ENCODE measurements around the gene ANKRD22.

ANKRD22 gene

GRCh38 chr10:88883448-88883809 lies 31.8 kb upstream of the ANKRD22 start:
- no peak for TF ChIP-seq TAF1 (IDR thresholded peaks at IDR 0.05; ENCODE audit: borderline replicate concordance, insufficient read depth, low read length)
- TF ChIP-seq FOXP2 (optimal IDR thresholded peaks at IDR 0.05; ENCODE audit: borderline replicate concordance, extremely low read depth, extremely low read length, insufficient read depth): no peak
- no peak for TF ChIP-seq POLR2AphosphoS5 (IDR thresholded peaks at IDR 0.05; ENCODE audit: low read depth, low read length)
- no peak for TF ChIP-seq SIN3A (IDR thresholded peaks at IDR 0.05; ENCODE audit: borderline replicate concordance, insufficient read depth, low read length)
- no peak for TF ChIP-seq REST (IDR thresholded peaks at IDR 0.05; ENCODE audit: insufficient read depth in 1 of 2, low read depth in 2 of 2, low read length in 2 of 2)

GRCh38 chr10:88881922-88882645 lies 30.4 kb upstream of the ANKRD22 start:
- TF ChIP-seq REST (IDR thresholded peaks at IDR 0.05; ENCODE audit: insufficient read depth in 1 of 2, low read depth in 2 of 2, low read length in 2 of 2) (no peak), SIN3A (IDR thresholded peaks at IDR 0.05; ENCODE audit: borderline replicate concordance, insufficient read depth, low read length) (no peak), POLR2AphosphoS5 (IDR thresholded peaks at IDR 0.05; ENCODE audit: low read depth, low read length) (no peak)

GRCh38 chr10:88881320-88881719 lies 29.7 kb upstream of the ANKRD22 start:
- TF ChIP-seq REST (IDR thresholded peaks at IDR 0.05; ENCODE audit: insufficient read depth in 1 of 2, low read depth in 2 of 2, low read length in 2 of 2) (no peak), TAF1 (IDR thresholded peaks at IDR 0.05; ENCODE audit: borderline replicate concordance, insufficient read depth, low read length) (no peak), FOXP2 (optimal IDR thresholded peaks at IDR 0.05; ENCODE audit: borderline replicate concordance, extremely low read depth, extremely low read length, insufficient read depth) (no peak), POLR2AphosphoS5 (IDR thresholded peaks at IDR 0.05; ENCODE audit: low read depth, low read length) (no peak), SIN3A (IDR thresholded peaks at IDR 0.05; ENCODE audit: borderline replicate concordance, insufficient read depth, low read length) (no peak)

- TF ChIP-seq FOXP2 (optimal IDR thresholded peaks at IDR 0.05; ENCODE audit: borderline replicate concordance, extremely low read depth, extremely low read length, insufficient read depth) (peak; percentile 77), SIN3A (IDR thresholded peaks at IDR 0.05; ENCODE audit: borderline replicate concordance, insufficient read depth, low read length) (no peak), POLR2AphosphoS5 (IDR thresholded peaks at IDR 0.05; ENCODE audit: low read depth, low read length) (no peak), REST (IDR thresholded peaks at IDR 0.05; ENCODE audit: insufficient read depth in 1 of 2, low read depth in 2 of 2, low read length in 2 of 2) (no peak)
These were observed 28.8 kb upstream of the ANKRD22 start for GRCh38 chr10:88880282-88881076.

All from PFSK-1 (cell line).